Thoracic aorta (tissue), 2 donors: ENCODE data around the gene HERPUD1. TPM values are rescaled to one million over a fixed set of nuclear protein-coding genes. Genes with fewer than 3 reads are reported as not detected.

Source experiments
- ATAC-seq: fragments of 150-250 bp; one replicate; pipeline ENCODE4 v1.8.0; 2017; ENCODE audit warnings: low read depth; ENCODE audit not compliant: insufficient number of reproducible peaks, low FRiP score
- DNase-seq: peaks from one replicate; pipeline ENCODE4 v3.0.0-alpha.2; 2020; ENCODE audit warnings: low spot score
- H3K27ac ChIP-seq, 2 donors: fragments of 200-600 bp; sonication (generic); 1 replicate in 1 of 2; 2 replicates in 1 of 2; pipeline ENCODE4 v1.5.1; 2016; ENCODE audit warnings: mild to moderate bottlenecking in 2 of 2, moderate library complexity in 2 of 2
- H3K27me3 ChIP-seq: fragments of 200-600 bp; sonication (generic); replicated peaks from 2 replicates; pipeline ENCODE4 v1.6.0; 2016; ENCODE audit warnings: mild to moderate bottlenecking; ENCODE audit not compliant: insufficient read depth
- H3K36me3 ChIP-seq: fragments of 200-600 bp; sonication (generic); one replicate; pipeline ENCODE4 v1.5.1; 2016
- H3K4me1 ChIP-seq, 2 donors: fragments of 200-600 bp; sonication (generic); 1 replicate in 1 of 2; 2 replicates in 1 of 2; pipeline versions ENCODE4 v1.5.1 to v1.6.0; 2016; ENCODE audit warnings: low read depth in 2 of 2, mild to moderate bottlenecking in 1 of 2; ENCODE audit not compliant: control insufficient read depth in 1 of 2
- H3K4me3 ChIP-seq: fragments of 200-600 bp; sonication (generic); 2 replicates; pipeline ENCODE4 v1.5.1; 2016; ENCODE audit warnings: mild to moderate bottlenecking
- H3K9me3 ChIP-seq: fragments of 200-600 bp; sonication (generic); 2 replicates; pipeline ENCODE4 v1.5.1; 2016
- CTCF ChIP-seq: fragments of 200-600 bp; sonication (generic); IDR thresholded peaks from one replicate; pipeline ENCODE4 v1.5.1; 2019; ENCODE audit warnings: antibody characterized with exemption
- total RNA-seq, 2 donors: library from RNA; depleted of rRNA; stranded (reverse); fragments of >200 nt; gene quantifications; one replicate each; pipeline versions ENCODE4 v1.1.0 to v1.2.3, GENCODE V29; 2016

The HERPUD1 gene
- total RNA-seq, 2 donors from 2014 or later = 220 to 232 TPM

GRCh38 chr16:56967733-56968132 is 35.8 kb downstream of the HERPUD1 start:
- H3K4me3 ChIP-seq = no peak overlapping the region
- no peaks in the 10 kb centered on the region for H3K4me1 ChIP-seq
- H3K27me3 ChIP-seq = no peaks in the 10 kb centered on the region
- no peak for DNase-seq
- no peak overlapping the region for H3K27ac ChIP-seq
- H3K9me3 ChIP-seq = no peaks in the 10 kb centered on the region
- no peaks in the 10 kb centered on the region for H3K36me3 ChIP-seq
- ATAC-seq = no peak
- no peak for TF ChIP-seq CTCF

- no peak for ATAC-seq
- Histone ChIP-seq H3K27ac (no peak overlapping the region), H3K4me1 (no peaks in the 10 kb centered on the region), H3K36me3 (no peaks in the 10 kb centered on the region), H3K27me3 (no peaks in the 10 kb centered on the region), H3K4me3 (no peak overlapping the region), H3K9me3 (no peaks in the 10 kb centered on the region)
- TF ChIP-seq CTCF = no peak
- DNase-seq = no peak
Measured at GRCh38 chr16:56969769-56970168, 37.8 kb downstream of the HERPUD1 start.

DNA sequence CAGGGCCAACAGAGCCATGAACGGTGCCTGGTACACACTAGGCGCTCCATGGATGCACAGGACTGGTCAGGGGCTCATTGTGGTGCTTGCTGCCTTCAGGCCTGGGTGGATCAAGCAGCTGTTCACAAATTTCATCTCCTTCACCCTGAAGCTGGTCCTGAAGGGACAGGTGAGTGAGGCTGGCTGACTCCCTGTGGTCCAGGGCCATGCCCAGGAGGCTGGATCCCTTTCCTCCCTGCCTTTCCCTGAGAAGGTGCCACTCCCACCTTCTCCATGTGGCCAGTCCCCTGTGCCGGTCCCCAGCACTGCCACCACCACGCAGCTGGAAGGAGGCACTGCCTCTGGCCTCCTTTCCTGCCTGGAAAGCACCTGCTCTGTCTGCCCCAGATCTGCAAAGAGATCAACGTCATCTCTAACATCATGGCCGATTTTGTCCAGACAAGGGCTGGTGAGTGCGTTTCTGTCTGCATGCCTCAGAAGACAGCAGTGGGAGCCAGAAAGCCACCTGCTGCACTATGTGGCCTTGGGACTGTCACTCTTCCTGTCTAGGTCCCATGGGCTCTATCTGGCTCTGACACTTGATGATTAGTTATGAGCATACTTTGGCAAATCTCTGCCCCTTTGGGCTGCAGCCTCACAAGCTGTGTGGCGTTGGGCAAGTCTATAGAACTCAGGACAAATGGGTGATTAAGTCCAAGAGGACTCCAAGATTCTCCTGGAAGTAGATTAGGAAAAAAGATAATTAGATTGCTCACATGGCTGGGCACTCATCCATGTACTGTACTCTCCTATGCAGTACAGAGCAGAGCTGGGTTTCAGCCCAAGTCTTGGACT is 39.2 kb downstream of the HERPUD1 start:
- Histone ChIP-seq H3K27ac (no peak overlapping the region), H3K4me3 (no peak overlapping the region), H3K36me3 (no peaks in the 10 kb centered on the region), H3K27me3 (no peaks in the 10 kb centered on the region), H3K9me3 (no peaks in the 10 kb centered on the region), H3K4me1 (no peaks in the 10 kb centered on the region)
- no peak for DNase-seq
- no peak for ATAC-seq
- no peak for TF ChIP-seq CTCF

GRCh38 chr16:56971768-56972043 is 39.8 kb downstream of the HERPUD1 start:
- no peaks in the 10 kb centered on the region for H3K27me3 ChIP-seq
- no peak overlapping the region for H3K4me3 ChIP-seq
- no peaks in the 10 kb centered on the region for H3K9me3 ChIP-seq
- ATAC-seq (no peak), DNase-seq (no peak)
- no peaks in the 10 kb centered on the region for H3K36me3 ChIP-seq
- H3K4me1 ChIP-seq = no peaks in the 10 kb centered on the region
- no peak for TF ChIP-seq CTCF
- no peak overlapping the region for H3K27ac ChIP-seq

GRCh38 chr16:56972403-56973293 is 40.7 kb downstream of the HERPUD1 start:
- DNase-seq (no peak), ATAC-seq (no peak)
- no peaks in the 10 kb centered on the region for H3K36me3 ChIP-seq
- H3K9me3 ChIP-seq = no peaks in the 10 kb centered on the region
- H3K4me3 ChIP-seq = no peak overlapping the region
- no peaks in the 10 kb centered on the region for H3K4me1 ChIP-seq
- no peak for TF ChIP-seq CTCF
- H3K27ac ChIP-seq = no peak overlapping the region
- no peaks in the 10 kb centered on the region for H3K27me3 ChIP-seq
